Measurements from ENCODE around the gene TGFA.

GRCh38 chr2:70463997-70464396 is 89.6 kb downstream of the TGFA start:
- no peak for TF ChIP-seq CTCF (conservative IDR thresholded peaks at IDR 0.05)
- TF ChIP-seq EZH2 (IDR thresholded peaks at IDR 0.05; ENCODE audit: low read depth): no peak
